GM18951 (cell line): ENCODE data around the gene CEP95.

Experiments
- POLR2A ChIP-seq: IDR thresholded peaks from 4 replicates; pipeline ENCODE4 v1.6.1; 2011; ENCODE audit warnings: mild to moderate bottlenecking; ENCODE audit not compliant: insufficient read length, insufficient read depth; ENCODE audit errors: extremely low read depth
- in situ Hi-C: fragments of 300-500 bp; cut with MboI; formaldehyde crosslinking; loops from one replicate; pipeline ENCODE4 v1.12.0; 2022; ENCODE audit warnings: low sequenced_read_pairs, mixed read lengths, inconsistent platforms; ENCODE audit not compliant: unreplicated experiment

Gene CEP95

DNA sequence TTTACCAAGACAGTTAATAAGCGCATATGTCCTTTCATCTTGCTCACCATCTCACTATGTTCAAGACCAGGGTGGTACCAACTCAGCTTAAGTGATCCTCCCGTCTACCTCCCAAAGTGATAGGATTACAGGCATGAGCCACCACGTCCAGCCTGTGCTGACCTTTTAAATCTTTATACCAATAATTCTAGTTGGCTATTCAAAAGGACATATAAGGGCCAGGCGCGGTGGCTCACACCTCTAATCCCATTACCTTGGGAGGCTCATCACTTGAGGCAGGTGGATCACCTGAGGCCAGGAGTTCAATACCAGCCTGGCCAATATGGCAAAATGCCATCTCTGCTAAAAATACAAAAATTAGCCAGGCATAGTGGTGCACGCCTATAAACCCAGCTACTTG lies 2.4 kb downstream of the CEP95 start:
- no peak for TF ChIP-seq POLR2A
- in situ Hi-C loops = no loop called here

DNA sequence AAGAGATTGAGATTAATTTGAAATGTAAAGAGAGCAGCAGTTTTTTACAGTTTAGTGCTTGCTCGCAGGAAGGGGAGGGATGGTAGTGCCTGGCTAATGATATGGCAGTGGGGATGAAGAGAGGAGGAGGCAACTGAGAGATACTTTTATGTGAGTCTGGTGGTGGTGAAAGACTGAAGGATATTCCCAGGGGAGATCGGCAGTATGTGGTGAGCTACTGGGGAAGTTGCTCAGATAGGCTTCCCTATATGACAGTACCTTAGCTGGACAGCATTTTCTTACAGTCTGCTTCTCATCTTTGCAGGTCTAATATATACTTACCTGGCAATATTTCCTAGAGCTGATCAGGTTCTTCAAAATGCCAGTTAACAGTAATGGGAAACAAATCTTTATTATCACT lies 8.6 kb downstream of the CEP95 start:
- in situ Hi-C loops = no loop called here
- TF ChIP-seq POLR2A = no peak

DNA sequence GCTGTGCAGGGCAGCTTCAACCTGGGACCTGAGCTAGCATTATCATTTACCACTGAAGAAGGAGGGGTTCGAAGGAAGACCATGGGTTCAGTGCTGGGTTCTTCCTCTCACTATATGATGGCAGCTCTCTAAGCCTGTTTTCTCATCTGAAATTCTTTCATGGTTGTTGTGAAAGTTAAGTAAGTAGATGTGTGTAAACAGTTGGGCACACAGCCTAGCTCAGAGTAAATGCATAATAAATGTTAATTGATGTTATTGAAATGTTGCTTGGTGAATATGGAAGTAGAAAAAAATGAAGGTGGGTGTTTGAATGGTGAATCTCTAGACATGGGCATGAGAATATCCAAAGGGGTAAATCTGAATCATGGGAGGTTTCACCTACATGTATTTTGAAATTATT lies 9.1 kb downstream of the CEP95 start:
- no peak for TF ChIP-seq POLR2A
- in situ Hi-C loops = no loop called here

DNA sequence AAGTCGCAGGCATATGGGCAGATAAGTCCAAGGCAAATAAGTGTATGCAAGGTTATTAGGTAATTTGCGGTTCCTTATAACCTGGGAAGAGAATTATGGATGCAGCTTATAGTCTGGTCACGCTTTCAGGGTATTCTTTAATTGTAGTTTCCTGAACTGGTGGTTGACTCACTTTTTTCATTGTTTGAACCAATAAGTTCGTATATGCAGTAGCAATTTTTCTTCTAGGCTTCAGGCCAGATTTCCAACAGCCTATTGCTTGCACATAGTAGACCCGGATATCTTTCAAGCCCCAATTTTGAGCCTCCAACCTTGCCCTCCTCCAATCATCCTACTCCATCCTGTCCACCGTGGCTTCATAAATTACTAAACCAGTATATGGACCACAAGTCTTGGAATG lies 12.8 kb downstream of the CEP95 start:
- in situ Hi-C loops = no loop called here
- no peak for TF ChIP-seq POLR2A

DNA sequence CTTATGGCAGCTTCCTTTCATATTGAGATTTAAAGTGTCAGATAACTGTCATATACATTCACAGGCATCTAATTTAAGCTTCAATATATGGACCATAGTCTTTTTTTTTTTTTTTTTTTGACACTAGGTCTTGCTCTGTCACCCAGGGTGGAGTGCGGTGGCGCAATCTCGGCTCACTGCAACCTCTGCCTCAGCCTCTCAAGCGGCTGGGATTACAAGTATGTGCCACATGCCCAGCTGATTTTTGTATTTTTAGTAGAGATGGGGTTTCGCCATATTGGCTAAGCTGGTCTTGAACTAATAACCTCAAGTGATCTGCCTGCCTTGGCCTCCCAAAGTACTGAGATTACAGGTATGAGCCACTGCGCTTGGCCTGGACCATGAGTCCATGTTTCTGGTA lies 13.6 kb downstream of the CEP95 start:
- in situ Hi-C loops = no loop called here
- TF ChIP-seq POLR2A = no peak

DNA sequence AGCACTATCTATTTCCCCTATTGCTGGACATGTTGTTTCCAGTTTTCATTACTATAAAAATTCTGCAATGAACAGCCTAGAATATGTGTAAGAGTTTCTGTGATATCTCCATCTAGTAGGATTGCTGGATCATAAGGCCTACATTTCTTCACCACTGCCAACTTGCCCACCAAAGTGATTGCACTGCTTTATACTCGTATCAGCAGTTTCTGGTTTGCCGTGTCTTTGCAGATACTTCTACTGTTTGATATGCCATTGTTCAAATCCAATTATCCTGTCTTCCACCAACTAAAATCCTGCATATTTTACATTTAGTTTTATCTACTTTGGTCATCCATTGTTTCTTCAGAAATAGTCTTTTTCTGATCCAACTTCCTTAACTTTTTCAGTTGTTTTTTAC lies 21.1 kb downstream of the CEP95 start:
- TF ChIP-seq POLR2A = no peak
- in situ Hi-C loops = no loop called here

DNA sequence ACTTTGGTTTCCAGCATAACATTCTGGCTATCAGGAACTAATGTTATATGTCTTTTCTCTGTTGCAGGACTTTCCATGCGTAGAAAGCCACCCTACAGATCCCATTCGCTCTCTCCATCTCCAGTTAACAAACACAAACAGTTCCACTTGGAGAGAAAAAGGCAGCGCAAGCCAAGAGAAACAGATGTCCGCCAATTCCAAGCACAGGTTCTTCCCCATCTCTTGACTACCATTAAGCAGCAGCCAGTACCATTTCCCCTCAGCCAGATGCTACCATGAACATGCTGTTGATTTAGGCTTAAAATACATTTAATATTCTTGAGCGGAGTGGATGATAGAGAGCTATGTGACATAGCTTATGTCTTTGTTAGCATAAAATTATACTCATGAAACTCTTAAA lies 22.4 kb downstream of the CEP95 start:
- no peak for TF ChIP-seq POLR2A
- in situ Hi-C loops = no loop called here

DNA sequence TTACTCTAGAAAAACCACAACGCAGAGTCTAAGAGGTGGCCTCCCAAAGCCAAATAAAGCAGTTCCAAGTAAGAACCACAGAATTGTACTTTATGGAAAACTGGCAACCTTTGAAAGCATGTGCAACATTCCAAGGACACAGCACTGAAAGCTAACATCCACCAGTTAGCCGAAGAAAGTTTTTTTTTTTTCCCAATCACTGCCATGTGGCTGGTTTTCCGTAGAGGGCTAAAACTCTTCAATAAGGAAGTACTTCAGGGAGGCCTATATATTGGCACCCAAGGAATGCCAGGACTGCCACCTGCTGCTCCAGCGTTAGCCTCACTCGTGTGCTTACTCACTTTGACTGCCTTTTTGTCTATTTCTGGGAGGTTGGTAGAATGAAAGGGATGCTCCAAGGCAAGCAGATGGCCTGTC lies 25.2 kb downstream of the CEP95 start:
- in situ Hi-C loops = no loop called here

DNA sequence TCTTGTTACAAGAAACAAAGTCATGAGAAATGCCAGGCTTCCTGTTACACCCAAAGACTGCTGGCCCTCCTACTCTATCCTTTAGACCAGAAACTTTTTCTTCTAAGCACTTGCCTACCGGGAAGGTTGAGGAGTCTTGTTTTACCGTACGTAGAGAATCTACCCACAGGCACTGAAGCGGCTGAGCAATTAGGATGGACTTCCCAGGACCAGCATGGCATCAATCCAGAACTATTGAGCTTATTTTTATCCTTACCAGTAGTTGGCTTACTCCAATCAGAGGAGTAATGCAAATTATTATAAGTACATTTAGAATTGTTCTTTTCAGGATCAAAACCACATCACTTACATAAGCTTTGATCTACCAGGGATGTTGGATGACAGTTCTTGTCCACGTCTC lies 25.6 kb downstream of the CEP95 start:
- in situ Hi-C loops = no loop called here

More for the DNA sequence above, 25.2 kb downstream of the CEP95 start:
- TF ChIP-seq POLR2A = no peak

DNA sequence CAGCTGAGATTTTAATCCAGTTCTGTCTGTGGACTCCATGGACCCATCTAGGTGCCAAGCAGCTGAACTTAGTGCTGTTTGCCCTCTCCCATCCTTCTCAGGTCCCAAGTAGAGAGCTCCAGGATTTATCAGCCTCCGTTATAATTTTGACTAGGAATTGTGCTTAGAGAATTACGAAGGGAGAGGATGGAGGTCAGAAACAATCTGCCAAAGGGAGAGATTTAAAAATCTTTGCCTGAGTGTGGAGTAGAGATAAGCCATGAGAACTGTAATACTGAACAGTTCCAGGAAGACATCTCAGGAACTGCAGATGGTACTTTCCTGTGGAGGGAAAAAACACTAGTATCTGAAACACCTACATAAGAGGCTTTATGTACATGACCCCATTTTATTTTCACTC lies 27.0 kb downstream of the CEP95 start:
- TF ChIP-seq POLR2A = no peak
- in situ Hi-C loops = no loop called here

More for the DNA sequence above, 25.6 kb downstream of the CEP95 start:
- no peak for TF ChIP-seq POLR2A

DNA sequence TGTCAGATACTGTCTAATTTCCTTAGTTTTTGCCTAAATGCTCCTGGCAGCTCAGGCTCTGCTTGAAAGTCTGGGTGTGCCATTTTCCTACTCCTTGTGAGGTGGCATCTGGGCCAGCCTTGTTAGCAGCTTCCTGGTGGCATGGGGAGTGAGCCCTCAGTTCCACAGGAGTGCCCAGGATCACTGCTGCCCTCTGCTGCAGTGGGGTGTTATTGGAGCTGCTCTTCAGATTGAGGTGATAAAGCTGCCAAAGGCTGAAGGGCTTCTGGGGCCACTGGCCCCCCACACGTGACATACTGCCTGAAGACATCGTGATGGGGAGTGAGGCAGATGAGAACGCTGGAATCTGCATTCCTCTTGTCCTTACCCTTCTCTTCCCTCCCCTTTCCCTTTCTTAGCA lies 27.4 kb downstream of the CEP95 start:
- TF ChIP-seq POLR2A = no peak
- in situ Hi-C loops = no loop called here

DNA sequence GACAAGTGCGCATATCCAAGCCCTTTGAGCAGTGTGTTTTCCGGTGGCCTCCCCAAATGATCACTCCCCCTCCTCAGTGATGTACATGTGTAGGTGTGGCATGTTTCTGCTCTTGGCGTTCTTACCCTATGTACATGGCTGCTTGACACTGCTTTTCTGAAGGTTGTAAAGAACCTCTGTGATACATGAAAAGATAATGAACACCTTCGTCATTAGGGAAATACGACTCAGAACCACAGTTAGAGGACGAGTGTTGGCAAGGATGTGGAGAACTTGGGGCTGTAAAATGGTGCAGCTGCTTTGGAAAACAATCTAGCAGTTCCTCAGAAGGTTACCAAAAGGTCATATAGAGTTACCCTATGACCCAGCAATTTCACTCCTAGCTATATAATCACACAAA lies 28.6 kb downstream of the CEP95 start:
- no peak for TF ChIP-seq POLR2A
- in situ Hi-C loops = no loop called here

DNA sequence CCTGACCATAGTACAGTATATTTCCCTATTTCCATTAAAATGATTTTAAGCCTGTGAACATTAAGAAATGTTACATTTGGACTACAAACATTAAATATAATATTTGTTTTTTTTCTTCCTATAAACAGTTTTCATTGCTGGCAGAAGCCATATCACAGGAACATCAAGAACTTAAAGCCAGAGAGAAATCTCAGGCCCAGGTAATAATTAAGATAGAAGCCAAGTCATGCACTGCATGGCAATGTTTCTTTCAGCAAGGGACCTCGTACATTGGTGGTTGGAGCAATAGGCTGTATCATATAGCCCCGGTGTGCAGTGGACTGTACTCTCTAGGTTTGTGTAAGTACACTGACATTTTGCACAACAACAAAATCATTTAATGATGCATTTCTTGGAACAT lies 30.1 kb downstream of the CEP95 start:
- in situ Hi-C loops = no loop called here
- TF ChIP-seq POLR2A = no peak

DNA sequence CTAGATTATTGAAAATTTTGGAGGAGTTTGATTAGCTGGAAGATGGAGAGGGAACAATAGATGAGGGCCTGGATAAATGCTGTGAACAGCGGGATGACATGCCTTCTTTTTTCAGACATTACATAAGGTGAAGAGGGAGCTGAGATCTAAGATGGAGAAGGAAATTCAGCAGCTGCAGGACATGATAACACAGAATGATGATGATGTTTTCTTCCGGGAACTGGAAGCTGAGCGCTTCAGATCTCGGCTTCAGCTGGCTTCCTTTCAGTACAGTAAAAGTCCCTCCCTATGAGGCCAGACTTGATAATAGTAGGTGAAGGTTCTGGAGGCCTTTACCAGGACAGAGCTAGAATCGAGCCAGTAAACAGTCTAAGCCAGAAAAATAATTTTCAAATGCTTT lies 30.7 kb downstream of the CEP95 start:
- in situ Hi-C loops = no loop called here
- TF ChIP-seq POLR2A = no peak

DNA sequence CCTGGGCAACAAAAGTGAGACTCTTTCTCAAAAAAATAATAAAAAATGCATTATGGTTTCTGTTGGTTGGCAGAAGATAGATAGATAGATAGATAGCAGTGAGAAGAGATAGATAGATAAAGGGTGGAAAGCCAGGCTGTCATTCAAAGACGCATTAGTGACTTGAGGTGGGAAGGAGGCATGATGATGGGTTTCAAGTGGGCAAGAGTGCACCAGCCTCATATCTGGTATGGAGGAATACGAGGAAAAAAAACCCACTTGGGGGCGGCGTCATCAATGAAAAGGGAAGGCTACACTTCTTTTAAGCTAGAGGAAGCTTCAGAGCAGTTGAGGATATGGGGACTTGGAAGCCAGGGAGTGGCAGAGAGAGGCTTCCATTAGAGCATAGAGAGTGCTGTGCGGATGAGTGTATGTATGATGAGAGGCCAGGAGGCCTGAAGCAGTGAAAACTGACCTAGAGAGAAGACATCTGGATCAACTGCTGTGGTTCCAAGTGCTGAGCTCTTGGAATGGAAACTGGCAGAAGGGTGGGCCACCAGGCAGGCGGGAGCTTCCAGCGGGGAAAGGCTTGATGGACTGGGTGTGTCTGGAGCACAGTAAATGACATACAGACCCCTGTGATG lies 31.8 kb downstream of the CEP95 start:
- in situ Hi-C loops = no loop called here
- no peak for TF ChIP-seq POLR2A
